Neural progenitor cell (in vitro differentiated cells): ENCODE results near the gene RAB20.

Experiments used
- EZH2 ChIP-seq: fragments of 200-600 bp; sonication (generic); IDR thresholded peaks from 2 replicates; pipeline ENCODE4 v1.6.1; 2017; ENCODE audit warnings: antibody characterized with exemption, mild to moderate bottlenecking, moderate library complexity
- EZH2phosphoT487 ChIP-seq: fragments of 200-600 bp; sonication (generic); IDR thresholded peaks from 2 replicates; pipeline ENCODE4 v1.6.1; 2017; ENCODE audit warnings: antibody characterized with exemption
- TF ChIP-seq, protein P1 (sequence below): fragments of 200-600 bp; sonication (generic); IDR thresholded peaks from 2 replicates; pipeline ENCODE4 v1.5.1; 2017; ENCODE audit warnings: antibody characterized with exemption, mild to moderate bottlenecking

DNA sequence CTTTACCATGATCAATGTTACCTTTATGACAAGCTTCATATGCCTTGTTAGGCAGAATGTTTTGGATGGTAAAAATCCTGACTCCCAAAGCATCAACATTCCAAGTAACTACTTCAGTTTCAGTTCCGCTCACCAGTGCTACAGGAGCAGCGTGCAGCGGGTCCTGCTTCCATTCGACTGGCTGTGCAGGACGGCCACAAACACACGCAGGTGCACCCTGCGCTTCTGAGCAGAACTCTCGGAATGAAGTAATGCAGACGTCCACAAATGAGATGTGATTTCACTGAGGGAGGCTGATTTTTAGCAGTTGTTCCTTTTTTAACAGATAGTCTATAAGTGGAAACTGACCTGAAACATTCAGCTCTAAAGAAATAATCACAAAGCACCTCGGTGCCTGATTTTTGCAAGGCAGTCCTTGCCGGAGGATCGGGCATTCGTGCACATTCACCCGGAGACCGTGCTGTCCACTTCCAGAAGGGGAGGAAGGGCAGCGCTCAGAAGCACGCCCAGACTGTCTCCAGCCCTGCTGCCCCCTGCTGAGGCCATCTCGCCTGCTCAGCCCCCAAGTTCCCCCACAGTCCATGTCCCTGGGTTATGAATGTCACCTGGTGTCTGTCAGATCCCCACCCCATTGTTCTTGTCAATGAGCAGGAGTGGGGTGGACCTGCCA is 85.8 kb downstream of the RAB20 start:
- TF ChIP-seq, protein P1, sequence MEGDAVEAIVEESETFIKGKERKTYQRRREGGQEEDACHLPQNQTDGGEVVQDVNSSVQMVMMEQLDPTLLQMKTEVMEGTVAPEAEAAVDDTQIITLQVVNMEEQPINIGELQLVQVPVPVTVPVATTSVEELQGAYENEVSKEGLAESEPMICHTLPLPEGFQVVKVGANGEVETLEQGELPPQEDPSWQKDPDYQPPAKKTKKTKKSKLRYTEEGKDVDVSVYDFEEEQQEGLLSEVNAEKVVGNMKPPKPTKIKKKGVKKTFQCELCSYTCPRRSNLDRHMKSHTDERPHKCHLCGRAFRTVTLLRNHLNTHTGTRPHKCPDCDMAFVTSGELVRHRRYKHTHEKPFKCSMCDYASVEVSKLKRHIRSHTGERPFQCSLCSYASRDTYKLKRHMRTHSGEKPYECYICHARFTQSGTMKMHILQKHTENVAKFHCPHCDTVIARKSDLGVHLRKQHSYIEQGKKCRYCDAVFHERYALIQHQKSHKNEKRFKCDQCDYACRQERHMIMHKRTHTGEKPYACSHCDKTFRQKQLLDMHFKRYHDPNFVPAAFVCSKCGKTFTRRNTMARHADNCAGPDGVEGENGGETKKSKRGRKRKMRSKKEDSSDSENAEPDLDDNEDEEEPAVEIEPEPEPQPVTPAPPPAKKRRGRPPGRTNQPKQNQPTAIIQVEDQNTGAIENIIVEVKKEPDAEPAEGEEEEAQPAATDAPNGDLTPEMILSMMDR: no peak
- TF ChIP-seq EZH2 (no peak), EZH2phosphoT487 (no peak)
